ENCODE measurements around the gene TBC1D14.
"Not testable (repeated sequence)": the region's sequence is repeated elsewhere in the genome, so short reads cannot be mapped to it uniquely, and the experiment has no call there.

- TF ChIP-seq, protein P1, sequence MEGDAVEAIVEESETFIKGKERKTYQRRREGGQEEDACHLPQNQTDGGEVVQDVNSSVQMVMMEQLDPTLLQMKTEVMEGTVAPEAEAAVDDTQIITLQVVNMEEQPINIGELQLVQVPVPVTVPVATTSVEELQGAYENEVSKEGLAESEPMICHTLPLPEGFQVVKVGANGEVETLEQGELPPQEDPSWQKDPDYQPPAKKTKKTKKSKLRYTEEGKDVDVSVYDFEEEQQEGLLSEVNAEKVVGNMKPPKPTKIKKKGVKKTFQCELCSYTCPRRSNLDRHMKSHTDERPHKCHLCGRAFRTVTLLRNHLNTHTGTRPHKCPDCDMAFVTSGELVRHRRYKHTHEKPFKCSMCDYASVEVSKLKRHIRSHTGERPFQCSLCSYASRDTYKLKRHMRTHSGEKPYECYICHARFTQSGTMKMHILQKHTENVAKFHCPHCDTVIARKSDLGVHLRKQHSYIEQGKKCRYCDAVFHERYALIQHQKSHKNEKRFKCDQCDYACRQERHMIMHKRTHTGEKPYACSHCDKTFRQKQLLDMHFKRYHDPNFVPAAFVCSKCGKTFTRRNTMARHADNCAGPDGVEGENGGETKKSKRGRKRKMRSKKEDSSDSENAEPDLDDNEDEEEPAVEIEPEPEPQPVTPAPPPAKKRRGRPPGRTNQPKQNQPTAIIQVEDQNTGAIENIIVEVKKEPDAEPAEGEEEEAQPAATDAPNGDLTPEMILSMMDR (IDR thresholded peaks at IDR 0.05; ENCODE audit: low read depth, low read length) = not testable (repeated sequence)
- TF ChIP-seq EZH2phosphoT487 (IDR thresholded peaks at IDR 0.05; ENCODE audit: low read depth) = not testable (repeated sequence)
Observed at GRCh38 chr4:6906486-6906885, 3.1 kb upstream of the TBC1D14 start.
